OCI-M2 (cell line): Measurements from ENCODE around the gene RHBDL1.
"Not testable (repeated sequence)": the region's sequence is repeated elsewhere in the genome, so short reads cannot be mapped to it uniquely, and the experiment has no call there.

Experiments
- DNase-seq: peaks from one replicate; lab custom pipeline; 2025; ENCODE audit not compliant: unreplicated experiment; lab: John Stamatoyannopoulos, UW

The RHBDL1 gene

GRCh38 chr16:684961-685696 is 9.7 kb downstream of the RHBDL1 start:
- DNase-seq, result no peak

- no peak for DNase-seq
These were observed 10.5 kb downstream of the RHBDL1 start for GRCh38 chr16:685967-686366.

GRCh38 chr16:686459-687260 is 11.2 kb downstream of the RHBDL1 start:
- DNase-seq, result no peak

- DNase-seq, result no peak
These were observed 12.0 kb downstream of the RHBDL1 start for GRCh38 chr16:687499-687898.

- DNase-seq, result no peak
These were observed 13.9 kb downstream of the RHBDL1 start for GRCh38 chr16:689175-689897.

- DNase-seq, result not testable (repeated sequence)
These were observed 15.8 kb downstream of the RHBDL1 start for GRCh38 chr16:691242-691641.

- no peak for DNase-seq
These were observed 17.1 kb downstream of the RHBDL1 start for GRCh38 chr16:692356-693108.

GRCh38 chr16:693364-693763 is 17.9 kb downstream of the RHBDL1 start:
- DNase-seq, result no peak

- no peak for DNase-seq
These were observed 18.3 kb downstream of the RHBDL1 start for GRCh38 chr16:693766-694165.

GRCh38 chr16:694187-694862 is 18.9 kb downstream of the RHBDL1 start:
- DNase-seq, result no peak

GRCh38 chr16:694863-695354 is 19.4 kb downstream of the RHBDL1 start:
- DNase-seq, result no peak

- DNase-seq, result no peak
These were observed 20.1 kb downstream of the RHBDL1 start for GRCh38 chr16:695355-696089.

GRCh38 chr16:698911-699671 is 23.6 kb downstream of the RHBDL1 start:
- no peak for DNase-seq

- no peak for DNase-seq
These were observed 25.5 kb downstream of the RHBDL1 start for GRCh38 chr16:700684-701584.

- no peak for DNase-seq
These were observed 26.9 kb downstream of the RHBDL1 start for GRCh38 chr16:702341-702740.

GRCh38 chr16:703406-703805 is 27.9 kb downstream of the RHBDL1 start:
- DNase-seq, result no peak

- no peak for DNase-seq
These were observed 28.6 kb downstream of the RHBDL1 start for GRCh38 chr16:704047-704446.
